HUES6 (cell line): Measurements from ENCODE around the gene OR2Z1.
"Not testable (repeated sequence)": the region's sequence is repeated elsewhere in the genome, so short reads cannot be mapped to it uniquely, and the experiment has no call there.

Source experiments
- H3K27ac ChIP-seq: 2 replicates; pipeline ENCODE4 v1.7.0; 2013; ENCODE audit warnings: low read depth, mild to moderate bottlenecking, low read length, inconsistent platforms
- H3K27me3 ChIP-seq: 2 replicates; pipeline ENCODE4 v1.6.1; 2013; ENCODE audit warnings: low read length; ENCODE audit not compliant: control insufficient read depth, insufficient read depth
- H3K36me3 ChIP-seq: 2 replicates; pipeline ENCODE4 v1.6.1; 2013; ENCODE audit warnings: low read length; ENCODE audit not compliant: control insufficient read depth, insufficient read depth
- H3K4me1 ChIP-seq: 2 replicates; pipeline ENCODE4 v1.6.1; 2013; ENCODE audit warnings: low read length; ENCODE audit not compliant: control insufficient read depth, insufficient read depth
- H3K4me3 ChIP-seq: 2 replicates; pipeline ENCODE4 v1.5.1; 2013; ENCODE audit warnings: low read depth, low read length
- H3K9ac ChIP-seq: one replicate; pipeline ENCODE4 v1.6.1; 2013; ENCODE audit warnings: mild to moderate bottlenecking, low read length
- H3K9me3 ChIP-seq: 2 replicates; pipeline ENCODE4 v1.6.1; 2013; ENCODE audit warnings: low read depth, low read length; ENCODE audit not compliant: control insufficient read depth, insufficient read depth

OR2Z1 gene

GRCh38 chr19:8705304-8705703, 16.1 kb upstream of the OR2Z1 start:
- H3K4me3 ChIP-seq, H3K27me3 ChIP-seq, H3K27ac ChIP-seq, H3K9me3 ChIP-seq, H3K4me1 ChIP-seq, H3K9ac ChIP-seq, H3K36me3 ChIP-seq: not testable (repeated sequence)

GRCh38 chr19:8705742-8706141, 15.7 kb upstream of the OR2Z1 start:
- Histone ChIP-seq H3K27ac (no peak overlapping the region), H3K9ac (no peak overlapping the region), H3K27me3 (no peaks in the 10 kb centered on the region), H3K9me3 (no peaks in the 10 kb centered on the region; the same call in 1 of the 2 replicates), H3K36me3 (no peaks in the 10 kb centered on the region), H3K4me3 (no peak overlapping the region), H3K4me1 (no peaks in the 10 kb centered on the region)

- H3K9me3 ChIP-seq, H3K27me3 ChIP-seq, H3K27ac ChIP-seq, H3K4me3 ChIP-seq, H3K9ac ChIP-seq, H3K36me3 ChIP-seq, H3K4me1 ChIP-seq: not testable (repeated sequence)
Observed at GRCh38 chr19:8710337-8710736, 11.1 kb upstream of the OR2Z1 start.

GRCh38 chr19:8722032-8722431, 598 bp downstream of the OR2Z1 start:
- Histone ChIP-seq H3K27ac (no peak overlapping the region), H3K27me3 (peaks cover 9% of the 10 kb centered on the region; the same call in 1 of the 2 replicates), H3K9ac (no peak overlapping the region), H3K36me3 (no peaks in the 10 kb centered on the region), H3K4me1 (no peaks in the 10 kb centered on the region), H3K4me3 (no peak overlapping the region), H3K9me3 (peaks cover 46% of the 10 kb centered on the region; the same call in 1 of the 2 replicates)

GRCh38 chr19:8724276-8724675, 2.8 kb downstream of the OR2Z1 start:
- H3K27ac ChIP-seq: no peak overlapping the region
- H3K9ac ChIP-seq: no peak overlapping the region
- no peak overlapping the region for H3K4me3 ChIP-seq
- no peaks in the 10 kb centered on the region for H3K4me1 ChIP-seq
- H3K36me3 ChIP-seq: no peaks in the 10 kb centered on the region
- H3K9me3 ChIP-seq: peaks cover 55% of the 10 kb centered on the region; the same call in 1 of the 2 replicates
- H3K27me3 ChIP-seq: peaks cover 9% of the 10 kb centered on the region; the same call in 1 of the 2 replicates

- no peak overlapping the region for H3K4me3 ChIP-seq
- no peaks in the 10 kb centered on the region for H3K4me1 ChIP-seq
- no peaks in the 10 kb centered on the region; the same call in 1 of the 2 replicates for H3K27me3 ChIP-seq
- H3K9me3 ChIP-seq: peaks cover 48% of the 10 kb centered on the region; the same call in 1 of the 2 replicates
- no peaks in the 10 kb centered on the region for H3K36me3 ChIP-seq
- no peak overlapping the region for H3K9ac ChIP-seq
- no peak overlapping the region for H3K27ac ChIP-seq
Observed at GRCh38 chr19:8731428-8732169, 10.2 kb downstream of the OR2Z1 start.

GRCh38 chr19:8738377-8738776, 16.9 kb downstream of the OR2Z1 start:
- no peak overlapping the region for H3K9ac ChIP-seq
- H3K4me1 ChIP-seq: no peaks in the 10 kb centered on the region
- H3K27me3 ChIP-seq: no peaks in the 10 kb centered on the region
- H3K27ac ChIP-seq: no peak overlapping the region
- H3K36me3 ChIP-seq: no peaks in the 10 kb centered on the region
- peaks cover 30% of the 10 kb centered on the region; the same call in 1 of the 2 replicates for H3K9me3 ChIP-seq
- no peak overlapping the region for H3K4me3 ChIP-seq

- not testable (repeated sequence) for H3K9ac ChIP-seq, H3K27ac ChIP-seq, H3K4me1 ChIP-seq, H3K4me3 ChIP-seq, H3K27me3 ChIP-seq, H3K36me3 ChIP-seq
- peaks cover 24% of the 10 kb centered on the region; the same call in 1 of the 2 replicates for H3K9me3 ChIP-seq
Observed at GRCh38 chr19:8739291-8740065, 18.0 kb downstream of the OR2Z1 start.

GRCh38 chr19:8767257-8767656, 45.8 kb downstream of the OR2Z1 start:
- H3K4me1 ChIP-seq, H3K36me3 ChIP-seq, H3K9ac ChIP-seq, H3K4me3 ChIP-seq, H3K27ac ChIP-seq, H3K9me3 ChIP-seq, H3K27me3 ChIP-seq: not testable (repeated sequence)

- not testable (repeated sequence) for H3K4me3 ChIP-seq, H3K4me1 ChIP-seq, H3K27ac ChIP-seq, H3K9ac ChIP-seq, H3K9me3 ChIP-seq, H3K36me3 ChIP-seq, H3K27me3 ChIP-seq
Observed at GRCh38 chr19:8769265-8769664, 47.8 kb downstream of the OR2Z1 start.

GRCh38 chr19:8773587-8773986, 52.2 kb downstream of the OR2Z1 start:
- not testable (repeated sequence) for H3K9ac ChIP-seq, H3K9me3 ChIP-seq, H3K4me3 ChIP-seq, H3K36me3 ChIP-seq, H3K4me1 ChIP-seq, H3K27ac ChIP-seq, H3K27me3 ChIP-seq
